HuH-7.5 (cell line): ENCODE measurements around the gene ALS2CL.
A peak's percentile ranks its signal among the peaks of the same experiment; 100 is the strongest.

Experiments
- DNase-seq: peaks from one replicate; pipeline ENCODE4 v3.0.0; 2011; ENCODE audit warnings: low spot score

ALS2CL gene

GRCh38 chr3:46676601-46677410, 16.7 kb downstream of the ALS2CL start:
- DNase-seq: no peak

GRCh38 chr3:46675843-46676567, 17.5 kb downstream of the ALS2CL start:
- no peak for DNase-seq

GRCh38 chr3:46675426-46675825, 18.1 kb downstream of the ALS2CL start:
- DNase-seq: no peak

GRCh38 chr3:46674031-46674845, 19.2 kb downstream of the ALS2CL start:
- peak; percentile 61 for DNase-seq

GRCh38 chr3:46673151-46674030, 20.1 kb downstream of the ALS2CL start:
- DNase-seq: peak; percentile 15

GRCh38 chr3:46672349-46672695, 21.2 kb downstream of the ALS2CL start:
- no peak for DNase-seq

GRCh38 chr3:46671541-46672348, 21.7 kb downstream of the ALS2CL start:
- DNase-seq: peak; percentile 3

GRCh38 chr3:46670891-46671427, 22.5 kb downstream of the ALS2CL start:
- peak; percentile 9 for DNase-seq

GRCh38 chr3:46670000-46670890, 23.2 kb downstream of the ALS2CL start:
- DNase-seq: peak; percentile 21

- peak; percentile 4 for DNase-seq
Observed at GRCh38 chr3:46669191-46669999, 24.1 kb downstream of the ALS2CL start.

GRCh38 chr3:46668591-46668990, 24.9 kb downstream of the ALS2CL start:
- no peak for DNase-seq

- DNase-seq: no peak
Observed at GRCh38 chr3:46668116-46668515, 25.4 kb downstream of the ALS2CL start.

GRCh38 chr3:46667657-46668056, 25.8 kb downstream of the ALS2CL start:
- DNase-seq: no peak

GRCh38 chr3:46667061-46667621, 26.3 kb downstream of the ALS2CL start:
- DNase-seq: no peak

- DNase-seq: peak; percentile 9
Observed at GRCh38 chr3:46666453-46666845, 27.0 kb downstream of the ALS2CL start.

GRCh38 chr3:46665763-46666452, 27.6 kb downstream of the ALS2CL start:
- DNase-seq: no peak

- no peak for DNase-seq
Observed at GRCh38 chr3:46664971-46665762, 28.3 kb downstream of the ALS2CL start.
